Stimulated activated effector memory CD8-positive, alpha-beta T cell treated with anti-CD3 and anti-CD28 coated beads, Interleukin-12 subunit alpha, Interleukin-12 subunit beta, amount 100 ng/mL, for 72 hours (primary cell): ENCODE results near the gene STARD9.

Experiments used
- ATAC-seq: fragments of 150-1000 bp; cut with Tn5 transposase; 2 replicates; pipeline ENCODE4 v1.10.0; 2021
- DNase-seq, 2 donors: peaks; one replicate each; pipeline ENCODE4 v3.0.0; 2021 to 2022; ENCODE audit warnings: low spot score in 2 of 2
- H3K27ac Mint-ChIP-seq: one replicate; pipeline ENCODE4 v1.8.0; 2022; ENCODE audit warnings: mild to moderate bottlenecking, mixed read lengths
- H3K36me3 Mint-ChIP-seq: one replicate; pipeline ENCODE4 v1.8.0; 2022; ENCODE audit warnings: mild to moderate bottlenecking, mixed read lengths
- H3K4me1 Mint-ChIP-seq: one replicate; pipeline ENCODE4 v1.8.0; 2022; ENCODE audit warnings: mixed read lengths
- H3K4me3 Mint-ChIP-seq: one replicate; pipeline ENCODE4 v1.8.0; 2022; ENCODE audit warnings: mild to moderate bottlenecking, mixed read lengths
- H3K9me3 Mint-ChIP-seq: one replicate; pipeline ENCODE4 v1.8.0; 2022; ENCODE audit warnings: mixed read lengths

STARD9 gene

DNA sequence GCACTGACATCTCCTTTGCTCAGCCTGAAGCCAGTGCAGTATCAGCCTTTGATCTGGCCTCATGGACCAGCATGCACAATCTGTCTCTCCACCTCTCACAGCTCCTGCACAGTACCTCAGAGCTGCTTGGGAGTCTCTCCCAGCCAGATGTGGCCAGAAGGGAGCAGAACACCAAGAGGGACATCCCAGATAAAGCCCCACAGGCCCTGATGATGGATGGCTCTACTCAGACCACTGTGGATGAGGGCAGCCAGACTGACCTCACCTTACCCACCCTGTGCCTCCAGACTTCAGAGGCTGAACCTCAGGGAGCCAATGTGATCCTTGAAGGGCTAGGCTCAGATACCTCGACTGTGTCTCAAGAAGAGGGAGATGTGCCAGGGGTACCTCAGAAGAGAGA lies 117.1 kb downstream of the STARD9 start:
- Mint-ChIP-seq H3K9me3 (no peaks in the 10 kb centered on the region), H3K36me3 (peaks cover 7% of the 10 kb centered on the region), H3K4me1 (peaks cover 16% of the 10 kb centered on the region), H3K27ac (no peak overlapping the region), H3K4me3 (no peak overlapping the region)
- DNase-seq: no peak
- ATAC-seq: no peak

DNA sequence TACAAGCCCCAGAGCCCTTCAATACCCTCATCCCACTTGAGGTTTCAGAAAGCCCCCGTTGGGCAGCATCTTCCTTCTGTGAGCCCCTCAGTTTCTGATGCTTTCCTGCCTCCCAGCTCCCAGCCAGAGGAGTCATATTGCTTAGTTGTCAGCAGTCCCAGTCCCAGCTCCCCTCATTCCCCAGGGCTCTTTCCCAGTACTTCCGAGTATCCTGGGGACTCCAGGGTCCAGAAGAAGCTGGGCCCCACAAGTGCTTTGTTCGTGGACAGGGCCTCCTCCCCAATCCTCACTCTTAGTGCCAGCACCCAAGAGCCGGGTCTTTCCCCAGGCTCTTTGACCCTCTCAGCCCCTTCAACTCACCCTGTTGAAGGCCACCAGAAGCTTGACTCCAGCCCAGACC lies 117.6 kb downstream of the STARD9 start:
- H3K27ac Mint-ChIP-seq: no peak overlapping the region
- H3K4me1 Mint-ChIP-seq: peaks cover 16% of the 10 kb centered on the region
- no peak for ATAC-seq

GRCh38 chr15:42693496-42693895 lies 118.1 kb downstream of the STARD9 start:
- ATAC-seq (no peak), DNase-seq (no peak)
- peaks cover 16% of the 10 kb centered on the region for H3K4me1 Mint-ChIP-seq
- no peak overlapping the region for H3K4me3 Mint-ChIP-seq
- H3K27ac Mint-ChIP-seq: no peak overlapping the region
- H3K36me3 Mint-ChIP-seq: peaks cover 9% of the 10 kb centered on the region
- H3K9me3 Mint-ChIP-seq: no peaks in the 10 kb centered on the region

More for the DNA sequence above, 117.6 kb downstream of the STARD9 start:
- Mint-ChIP-seq H3K36me3 (peaks cover 7% of the 10 kb centered on the region), H3K4me3 (no peak overlapping the region), H3K9me3 (no peaks in the 10 kb centered on the region)
- DNase-seq: no peak

- H3K27ac Mint-ChIP-seq: peak overlapping the region; percentile 46
- ATAC-seq: no peak
- H3K4me3 Mint-ChIP-seq: no peak overlapping the region
- peaks cover 13% of the 10 kb centered on the region for H3K36me3 Mint-ChIP-seq
- H3K9me3 Mint-ChIP-seq: no peaks in the 10 kb centered on the region
- no peak for DNase-seq
- H3K4me1 Mint-ChIP-seq: peaks cover 16% of the 10 kb centered on the region
Measured at GRCh38 chr15:42693942-42694341, 118.5 kb downstream of the STARD9 start.

DNA sequence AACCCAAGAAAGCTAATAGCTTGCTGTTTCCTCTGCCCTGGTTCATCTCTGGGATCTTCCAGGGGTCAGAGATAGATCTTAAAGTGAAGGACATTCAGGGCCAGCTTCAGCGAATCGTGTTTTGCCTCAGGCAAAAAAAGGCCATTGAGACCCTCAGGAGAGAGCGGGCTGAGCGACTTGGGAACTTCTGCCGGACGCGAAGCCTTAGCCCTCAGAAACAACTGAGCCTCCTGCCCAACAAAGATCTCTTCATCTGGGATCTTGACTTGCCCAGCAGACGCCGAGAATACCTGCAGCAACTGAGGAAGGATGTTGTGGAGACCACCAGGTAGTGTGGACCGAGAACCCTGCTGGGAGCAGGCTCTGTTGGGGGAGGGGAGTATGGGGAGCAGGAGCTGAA lies 119.0 kb downstream of the STARD9 start:
- ATAC-seq: no peak
- Mint-ChIP-seq H3K36me3 (peaks cover 18% of the 10 kb centered on the region), H3K4me3 (no peak overlapping the region), H3K4me1 (peaks cover 16% of the 10 kb centered on the region), H3K27ac (peak overlapping the region; percentile 46), H3K9me3 (no peaks in the 10 kb centered on the region)
- DNase-seq: no peak

DNA sequence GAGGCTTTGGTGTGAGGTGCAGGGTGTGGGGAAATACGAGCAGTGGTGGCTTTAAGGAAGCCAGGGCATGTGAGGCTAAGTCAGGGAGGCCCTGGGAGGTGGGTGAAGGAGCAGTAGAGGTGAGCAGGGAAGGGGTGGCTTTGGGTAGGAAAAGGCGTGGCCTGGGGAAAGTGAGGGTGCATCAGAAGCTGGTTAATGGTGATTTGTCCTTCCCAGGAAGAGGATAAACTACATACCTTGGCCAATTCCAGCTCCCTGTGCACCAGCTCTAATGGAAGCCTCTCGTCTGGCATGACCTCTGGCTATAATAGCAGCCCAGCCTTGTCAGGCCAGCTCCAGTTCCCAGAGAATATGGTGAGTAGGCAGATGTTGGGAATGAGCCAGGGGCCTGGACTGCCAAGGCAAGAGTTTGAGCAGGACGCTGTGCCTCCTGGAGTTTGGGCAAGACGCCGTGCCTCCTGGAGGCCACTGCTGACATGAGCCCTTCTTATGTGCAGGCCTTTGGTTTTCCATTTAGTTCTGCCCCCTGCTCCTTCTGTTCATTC lies 120.2 kb downstream of the STARD9 start:
- DNase-seq (no peak), ATAC-seq (no peak)
- peak overlapping the region; percentile 70 for H3K27ac Mint-ChIP-seq
- H3K4me1 Mint-ChIP-seq: peaks cover 13% of the 10 kb centered on the region
- no peak overlapping the region for H3K4me3 Mint-ChIP-seq
- peaks cover 18% of the 10 kb centered on the region for H3K36me3 Mint-ChIP-seq
- H3K9me3 Mint-ChIP-seq: no peaks in the 10 kb centered on the region

GRCh38 chr15:42696626-42697025 lies 121.2 kb downstream of the STARD9 start:
- Mint-ChIP-seq H3K36me3 (peaks cover 18% of the 10 kb centered on the region), H3K27ac (no peak overlapping the region), H3K4me1 (peaks cover 3% of the 10 kb centered on the region), H3K9me3 (no peaks in the 10 kb centered on the region), H3K4me3 (no peak overlapping the region)
- ATAC-seq (no peak), DNase-seq (no peak)

DNA sequence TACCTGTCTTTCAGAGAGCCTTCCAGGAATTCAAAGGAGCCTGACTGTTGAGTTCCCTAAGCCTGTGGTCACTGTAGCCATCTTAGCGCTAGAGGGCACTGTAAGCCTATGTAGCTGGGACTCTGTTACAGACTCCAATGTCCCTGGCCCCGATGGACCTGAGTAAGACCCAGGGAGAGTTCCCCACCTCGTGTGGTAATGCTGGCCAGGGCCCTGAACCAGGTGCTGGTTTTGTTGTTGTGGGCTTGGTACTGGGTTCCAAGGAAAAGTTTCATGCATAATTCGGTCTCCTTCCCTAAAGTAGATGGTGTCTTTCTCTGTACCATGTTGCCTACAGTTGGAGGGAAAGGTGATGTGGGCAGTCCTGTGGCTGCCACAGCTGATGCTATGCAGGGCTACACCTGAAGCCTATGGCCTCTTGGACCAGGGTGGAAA lies 129.1 kb downstream of the STARD9 start:
- Mint-ChIP-seq H3K27ac (no peak overlapping the region), H3K4me1 (no peaks in the 10 kb centered on the region), H3K36me3 (peaks cover 6% of the 10 kb centered on the region), H3K4me3 (no peak overlapping the region), H3K9me3 (no peaks in the 10 kb centered on the region)
- DNase-seq (peak; percentile 36 to 72), ATAC-seq (peak; percentile 92)

GRCh38 chr15:42705336-42705735 lies 129.9 kb downstream of the STARD9 start:
- Mint-ChIP-seq H3K4me3 (no peak overlapping the region), H3K27ac (no peak overlapping the region), H3K36me3 (peaks cover 6% of the 10 kb centered on the region), H3K9me3 (no peaks in the 10 kb centered on the region), H3K4me1 (no peaks in the 10 kb centered on the region)
- DNase-seq: no peak
- ATAC-seq: no peak

GRCh38 chr15:42707068-42707467 lies 131.7 kb downstream of the STARD9 start:
- DNase-seq (no peak), ATAC-seq (no peak)
- no peak overlapping the region for H3K27ac Mint-ChIP-seq
- H3K36me3 Mint-ChIP-seq: peaks cover 6% of the 10 kb centered on the region
- no peaks in the 10 kb centered on the region for H3K9me3 Mint-ChIP-seq
- no peak overlapping the region for H3K4me3 Mint-ChIP-seq
- H3K4me1 Mint-ChIP-seq: no peaks in the 10 kb centered on the region

DNA sequence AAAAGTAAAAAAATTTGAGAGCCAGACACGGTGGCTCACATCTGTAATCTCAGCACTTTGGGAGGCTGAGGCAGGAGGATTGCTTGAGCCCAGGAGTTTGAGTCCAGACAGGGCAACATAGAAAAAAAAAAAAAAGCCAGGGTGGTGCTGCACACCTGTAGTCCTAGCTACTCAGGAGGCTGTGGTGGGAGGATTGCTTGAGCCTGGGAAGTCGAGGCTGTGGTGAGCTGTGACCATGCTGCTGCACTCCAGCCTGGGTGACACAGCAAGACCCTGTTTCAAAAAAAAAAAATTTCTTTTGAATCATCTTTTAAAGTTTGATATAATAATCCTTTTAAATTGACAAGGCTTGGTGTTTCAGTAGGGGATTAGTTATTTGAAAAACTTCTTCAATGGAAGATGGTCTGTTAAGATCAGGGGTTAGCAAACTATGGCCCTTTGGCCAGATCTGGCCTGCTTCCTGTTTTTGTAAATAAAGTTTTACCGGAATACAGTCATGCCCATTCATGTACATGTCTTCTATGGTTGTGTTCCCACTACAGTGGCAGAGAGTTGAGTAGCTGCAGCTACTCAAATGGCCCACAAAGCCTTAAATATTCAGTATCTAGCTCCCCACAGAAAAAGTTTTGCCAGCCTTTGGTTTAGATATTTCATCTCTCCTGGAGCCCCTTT lies 132.6 kb downstream of the STARD9 start:
- Mint-ChIP-seq H3K36me3 (peaks cover 6% of the 10 kb centered on the region), H3K4me3 (no peak overlapping the region), H3K27ac (no peak overlapping the region), H3K9me3 (no peaks in the 10 kb centered on the region), H3K4me1 (no peaks in the 10 kb centered on the region)
- no peak for ATAC-seq
- DNase-seq: no peak

DNA sequence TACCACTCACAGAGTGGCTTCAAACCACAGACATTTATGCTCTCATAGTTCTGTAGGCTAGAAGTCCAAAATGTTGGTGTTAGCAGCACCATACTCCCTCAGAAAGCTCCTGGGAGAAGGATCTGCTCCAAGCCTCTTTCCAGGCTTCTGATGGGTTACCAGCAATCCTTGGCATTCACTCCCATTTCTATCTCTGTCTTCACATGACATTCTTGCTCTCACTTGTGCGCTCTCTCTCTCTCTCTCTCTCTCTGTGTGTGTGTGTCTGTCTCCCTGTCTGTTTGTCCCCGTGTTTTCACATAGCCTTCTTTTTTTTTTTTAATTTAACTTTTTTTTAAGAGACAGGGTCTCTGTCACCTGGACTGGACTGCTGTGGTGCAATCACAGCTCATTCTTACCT lies 135.3 kb downstream of the STARD9 start:
- DNase-seq: no peak
- no peaks in the 10 kb centered on the region for H3K9me3 Mint-ChIP-seq
- no peaks in the 10 kb centered on the region for H3K4me1 Mint-ChIP-seq
- ATAC-seq: no peak
- no peaks in the 10 kb centered on the region for H3K36me3 Mint-ChIP-seq
- no peak overlapping the region for H3K27ac Mint-ChIP-seq
- no peak overlapping the region for H3K4me3 Mint-ChIP-seq

DNA sequence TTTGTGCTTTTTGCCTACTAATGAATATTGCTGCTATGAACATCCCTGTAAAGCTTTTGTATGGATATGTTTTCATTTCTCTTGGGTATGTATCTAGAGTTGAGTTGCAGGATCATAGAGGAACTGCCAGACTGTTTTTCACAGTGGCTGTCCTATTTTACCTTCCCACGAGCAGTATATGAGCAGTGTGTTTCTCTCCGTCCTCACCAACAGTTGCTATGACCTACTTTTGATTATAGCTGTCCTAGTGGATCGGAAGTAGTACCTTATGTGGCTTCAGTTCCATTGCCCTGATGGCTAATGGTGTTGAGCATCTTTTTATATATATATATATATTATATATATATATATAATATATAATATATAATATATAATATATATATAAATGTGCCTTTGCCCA lies 136.3 kb downstream of the STARD9 start:
- DNase-seq (no peak), ATAC-seq (no peak)
- no peaks in the 10 kb centered on the region for H3K4me1 Mint-ChIP-seq
- H3K36me3 Mint-ChIP-seq: no peaks in the 10 kb centered on the region
- H3K27ac Mint-ChIP-seq: no peak overlapping the region
- no peaks in the 10 kb centered on the region for H3K9me3 Mint-ChIP-seq
- H3K4me3 Mint-ChIP-seq: no peak overlapping the region

GRCh38 chr15:42712584-42712983 lies 137.2 kb downstream of the STARD9 start:
- Mint-ChIP-seq H3K36me3 (no peaks in the 10 kb centered on the region), H3K27ac (no peak overlapping the region), H3K4me1 (no peaks in the 10 kb centered on the region), H3K9me3 (no peaks in the 10 kb centered on the region), H3K4me3 (no peak overlapping the region)
- ATAC-seq: no peak
- DNase-seq: no peak

- peak overlapping the region; percentile 38 for H3K27ac Mint-ChIP-seq
- peaks cover 25% of the 10 kb centered on the region for H3K36me3 Mint-ChIP-seq
- H3K9me3 Mint-ChIP-seq: no peaks in the 10 kb centered on the region
- no peaks in the 10 kb centered on the region for H3K4me1 Mint-ChIP-seq
- peak; percentile 26 for ATAC-seq
- DNase-seq: no peak
- H3K4me3 Mint-ChIP-seq: no peak overlapping the region
Measured at GRCh38 chr15:42716125-42716524, 140.7 kb downstream of the STARD9 start.

DNA sequence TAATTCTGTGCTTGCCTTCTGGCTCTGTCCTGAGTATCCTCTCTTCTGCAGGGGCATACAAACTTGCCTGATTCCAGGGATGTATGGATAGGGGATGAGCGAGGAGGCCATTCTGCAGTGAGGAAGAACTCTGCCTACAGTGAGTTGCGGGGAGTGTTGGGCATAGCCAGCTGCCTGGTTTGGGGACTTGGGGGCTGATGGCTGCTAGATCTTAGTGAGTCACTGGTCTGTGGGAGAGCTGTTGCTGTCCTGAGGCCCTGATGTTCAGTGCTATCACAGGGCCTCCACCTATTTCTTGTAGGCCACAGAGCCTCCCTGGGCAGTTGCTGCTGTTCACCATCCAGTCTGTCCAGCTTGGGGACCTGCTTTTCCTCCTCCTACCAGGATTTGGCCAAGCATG lies 141.2 kb downstream of the STARD9 start:
- Mint-ChIP-seq H3K9me3 (no peaks in the 10 kb centered on the region), H3K4me1 (no peaks in the 10 kb centered on the region), H3K36me3 (peaks cover 25% of the 10 kb centered on the region), H3K4me3 (no peak overlapping the region), H3K27ac (peak overlapping the region; percentile 38)
- ATAC-seq (no peak), DNase-seq (no peak)
